Ovary (tissue), 3 donors: Measurements from ENCODE around the gene ARHGEF4.

Experiments used
- EP300 ChIP-seq: sonication (generic); formaldehyde crosslinking; IDR thresholded peaks from one replicate; pipeline ENCODE4 v1.6.1; 2017; ENCODE audit warnings: antibody characterized with exemption
- TF ChIP-seq, protein P1 (sequence below), 3 donors: fragments of 450-650 bp in 2 of 3; fragments of 200-600 bp in 1 of 3; IDR thresholded peaks; one replicate each; pipeline versions ENCODE4 v1.5.1 to v1.8.0; 2016 to 2022; ENCODE audit warnings: antibody characterized with exemption in 3 of 3, mild to moderate bottlenecking in 1 of 3
- donor health status: DM: no; HTN: no; CAD: no.

DNA sequence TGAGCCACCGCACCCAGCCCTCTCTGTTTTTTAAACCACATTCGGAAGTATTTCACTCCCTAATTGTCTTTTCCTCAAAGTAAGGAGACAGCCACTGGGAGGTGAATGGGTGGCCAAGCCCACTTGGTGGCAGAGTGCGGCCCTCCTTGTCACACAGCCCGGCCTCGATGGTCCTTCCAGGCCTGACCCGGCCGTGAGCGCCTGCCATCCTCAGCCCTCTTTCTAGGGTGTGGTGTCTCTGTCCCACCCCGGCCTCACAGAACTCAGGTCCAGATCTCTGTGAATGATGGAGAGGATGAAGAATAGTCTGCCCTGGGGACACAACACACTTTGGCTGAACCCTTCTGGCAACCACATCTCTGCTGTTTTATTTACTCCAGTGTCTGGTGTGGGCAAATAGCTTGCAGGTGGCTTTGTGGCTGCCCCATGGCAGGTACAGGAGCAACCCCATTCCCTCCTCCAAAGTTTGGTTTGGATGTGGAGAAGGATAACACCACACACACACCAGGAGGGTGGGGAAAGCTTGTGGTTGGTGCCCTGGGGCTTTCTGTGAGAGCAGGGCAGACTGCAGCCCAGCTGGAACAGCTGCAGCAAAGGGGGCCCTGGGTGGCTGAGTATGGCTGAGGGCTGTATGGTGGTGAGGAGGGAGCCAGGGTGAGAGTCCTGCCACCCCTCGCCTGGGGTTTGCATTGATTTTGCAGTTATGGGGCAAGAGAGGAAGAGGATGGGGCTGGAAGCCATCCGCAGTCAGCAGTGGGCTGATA is 167.9 kb downstream of the ARHGEF4 start:
- TF ChIP-seq EP300: no peak
- TF ChIP-seq, protein P1, sequence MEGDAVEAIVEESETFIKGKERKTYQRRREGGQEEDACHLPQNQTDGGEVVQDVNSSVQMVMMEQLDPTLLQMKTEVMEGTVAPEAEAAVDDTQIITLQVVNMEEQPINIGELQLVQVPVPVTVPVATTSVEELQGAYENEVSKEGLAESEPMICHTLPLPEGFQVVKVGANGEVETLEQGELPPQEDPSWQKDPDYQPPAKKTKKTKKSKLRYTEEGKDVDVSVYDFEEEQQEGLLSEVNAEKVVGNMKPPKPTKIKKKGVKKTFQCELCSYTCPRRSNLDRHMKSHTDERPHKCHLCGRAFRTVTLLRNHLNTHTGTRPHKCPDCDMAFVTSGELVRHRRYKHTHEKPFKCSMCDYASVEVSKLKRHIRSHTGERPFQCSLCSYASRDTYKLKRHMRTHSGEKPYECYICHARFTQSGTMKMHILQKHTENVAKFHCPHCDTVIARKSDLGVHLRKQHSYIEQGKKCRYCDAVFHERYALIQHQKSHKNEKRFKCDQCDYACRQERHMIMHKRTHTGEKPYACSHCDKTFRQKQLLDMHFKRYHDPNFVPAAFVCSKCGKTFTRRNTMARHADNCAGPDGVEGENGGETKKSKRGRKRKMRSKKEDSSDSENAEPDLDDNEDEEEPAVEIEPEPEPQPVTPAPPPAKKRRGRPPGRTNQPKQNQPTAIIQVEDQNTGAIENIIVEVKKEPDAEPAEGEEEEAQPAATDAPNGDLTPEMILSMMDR (IDR thresholded peaks at IDR 0.05): no peak
